GM18870 (cell line): ENCODE results near the gene ARVCF.

Experiments used
- ATAC-seq: cut with Tn5 transposase; IDR thresholded peaks from one replicate; pipeline ENCODE4 v1.9.1; 2021; ENCODE audit warnings: moderate library complexity; ENCODE audit not compliant: unreplicated experiment

The ARVCF gene

GRCh38 chr22:20016734-20017621 lies at the start of gene ARVCF:
TSS of gene ARVCF (minus strand) at chr22:20016823. CDS start at chr22:19990794, 26,029 bp downstream.
- no peak for ATAC-seq

- no peak for ATAC-seq
These were observed 49.4 kb upstream of the ARVCF start for GRCh38 chr22:20065896-20066616.

- ATAC-seq = no peak
These were observed 48.1 kb upstream of the ARVCF start for GRCh38 chr22:20064545-20065262.

DNA sequence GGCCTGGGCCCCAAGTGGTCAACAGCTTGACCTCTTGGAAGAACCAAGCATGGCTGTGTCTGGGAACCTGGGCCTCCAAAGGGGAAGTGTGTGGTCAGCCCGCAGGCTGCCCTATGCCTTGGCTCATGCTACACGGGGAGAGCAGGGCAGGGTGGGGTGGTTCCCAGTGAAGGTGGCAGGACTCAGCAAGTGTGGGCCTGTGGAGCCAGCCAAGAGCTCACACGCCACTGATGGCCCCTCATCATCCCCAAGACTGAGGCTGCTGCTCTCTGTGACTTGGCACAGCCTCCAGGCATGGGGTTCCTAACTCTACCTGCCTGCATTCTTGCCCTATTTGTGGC lies 47.5 kb upstream of the ARVCF start:
- ATAC-seq = no peak

GRCh38 chr22:20063271-20064139 lies 46.9 kb upstream of the ARVCF start:
- no peak for ATAC-seq

- ATAC-seq = no peak
These were observed 46.1 kb upstream of the ARVCF start for GRCh38 chr22:20062766-20063083.

GRCh38 chr22:20062043-20062765 lies 45.6 kb upstream of the ARVCF start:
- no peak for ATAC-seq

DNA sequence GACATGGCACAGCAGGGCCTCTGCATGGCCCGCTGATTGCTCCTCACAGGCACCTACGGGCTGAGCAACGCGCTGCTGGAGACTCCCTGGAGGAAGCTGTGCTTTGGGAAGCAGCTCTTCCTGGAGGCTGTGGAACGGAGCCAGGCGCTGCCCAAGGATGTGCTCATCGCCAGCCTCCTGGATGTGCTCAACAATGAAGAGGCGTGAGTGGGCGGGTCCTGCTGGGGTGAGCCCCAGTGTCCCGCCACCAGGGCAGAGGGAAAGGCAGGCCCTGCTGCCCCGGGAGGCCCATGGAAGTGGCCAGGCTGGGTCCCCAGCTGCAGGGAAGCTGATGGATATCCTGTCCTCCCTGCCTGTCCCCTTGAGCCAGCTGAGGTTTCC lies 44.8 kb upstream of the ARVCF start:
- no peak for ATAC-seq

GRCh38 chr22:20060700-20061480 lies 44.3 kb upstream of the ARVCF start:
- ATAC-seq = no peak

GRCh38 chr22:20058989-20059770 lies 42.6 kb upstream of the ARVCF start:
- ATAC-seq = no peak

DNA sequence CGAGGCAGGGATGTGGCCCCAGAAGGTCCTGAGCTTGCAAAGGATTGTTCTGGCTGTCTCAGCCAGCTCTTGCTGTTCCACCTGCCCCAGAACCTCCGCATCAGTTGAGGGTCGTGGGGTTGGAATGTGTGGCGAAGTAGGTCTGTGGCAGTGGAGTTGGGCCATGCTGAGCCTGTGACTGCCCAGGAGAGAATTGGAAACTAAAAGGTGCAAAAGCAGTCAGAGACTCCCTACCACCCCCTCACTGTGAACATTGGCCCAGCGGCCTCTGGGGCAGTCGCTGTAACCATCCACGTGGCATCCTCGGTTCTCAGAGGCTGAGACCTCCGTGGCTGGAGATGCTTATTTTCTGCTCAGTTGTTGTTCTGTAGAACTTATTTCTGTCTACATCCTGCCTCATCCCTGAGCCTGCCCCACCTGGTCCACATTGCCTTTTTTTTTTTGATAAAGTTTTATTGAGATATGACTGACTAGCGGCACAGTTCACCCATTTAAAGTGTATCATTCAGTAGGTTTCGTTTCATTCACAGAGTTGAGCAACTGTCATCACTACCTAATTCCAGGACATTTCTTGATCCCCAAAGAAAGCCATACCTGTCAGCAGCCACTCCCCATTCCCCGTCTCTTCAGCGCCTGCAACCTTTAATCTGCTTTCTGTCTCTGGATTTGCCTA lies 41.1 kb upstream of the ARVCF start:
- ATAC-seq = no peak

DNA sequence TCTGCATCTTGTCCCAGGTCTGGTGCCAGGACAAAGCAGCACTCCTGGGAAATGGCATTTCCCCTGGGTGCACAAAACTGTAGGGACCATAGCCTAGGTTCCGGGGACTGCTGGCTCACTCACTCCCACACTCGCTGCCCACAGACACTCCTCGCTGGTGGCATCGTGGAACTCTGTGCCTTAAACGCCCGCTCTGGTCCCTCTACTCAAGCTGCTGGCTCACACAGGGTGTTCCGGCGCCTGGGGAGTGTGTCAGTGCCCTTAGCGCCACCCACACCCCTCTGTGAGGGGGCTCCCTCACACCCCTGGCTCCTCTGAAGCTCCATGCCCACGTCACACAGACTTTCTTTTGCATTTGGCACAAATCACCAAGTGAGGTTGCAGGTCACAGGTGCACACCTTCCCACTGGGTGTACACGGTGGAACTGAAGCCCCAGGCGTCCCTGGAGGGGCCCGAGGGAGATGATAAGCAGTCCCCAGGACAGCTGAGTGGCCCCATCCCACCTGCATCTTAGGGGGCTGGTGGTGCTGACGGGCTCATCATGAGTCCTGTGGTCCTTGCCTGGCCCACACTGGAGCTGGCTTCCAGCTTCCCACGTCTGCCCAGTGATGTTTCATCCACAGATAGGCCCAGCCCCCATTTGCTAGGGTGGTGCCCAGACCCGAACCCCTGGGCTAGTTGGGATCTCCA lies 40.2 kb upstream of the ARVCF start:
- no peak for ATAC-seq

GRCh38 chr22:20056161-20056560 lies 39.5 kb upstream of the ARVCF start:
- no peak for ATAC-seq

DNA sequence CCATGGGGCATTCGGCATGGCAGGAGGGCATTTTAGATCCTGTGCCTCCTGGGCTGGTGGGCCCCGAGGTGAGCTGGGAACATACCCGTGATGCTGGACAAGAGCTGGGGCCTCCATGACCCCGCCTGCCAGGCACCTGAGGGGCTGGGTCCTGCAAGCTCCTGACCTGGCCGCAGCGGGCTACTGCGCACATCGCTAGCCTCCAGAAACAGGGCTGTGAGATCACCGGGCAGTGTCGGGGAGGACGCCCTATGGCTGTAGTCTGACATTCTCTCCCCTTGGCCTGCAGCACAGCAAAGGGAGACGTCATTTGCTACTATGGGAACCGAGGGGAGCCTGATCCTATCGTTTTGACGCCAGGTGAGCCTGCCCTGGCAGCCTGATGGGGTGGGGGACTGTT lies 39.0 kb upstream of the ARVCF start:
- ATAC-seq = no peak

GRCh38 chr22:20055144-20055543 lies 38.5 kb upstream of the ARVCF start:
- ATAC-seq = no peak

DNA sequence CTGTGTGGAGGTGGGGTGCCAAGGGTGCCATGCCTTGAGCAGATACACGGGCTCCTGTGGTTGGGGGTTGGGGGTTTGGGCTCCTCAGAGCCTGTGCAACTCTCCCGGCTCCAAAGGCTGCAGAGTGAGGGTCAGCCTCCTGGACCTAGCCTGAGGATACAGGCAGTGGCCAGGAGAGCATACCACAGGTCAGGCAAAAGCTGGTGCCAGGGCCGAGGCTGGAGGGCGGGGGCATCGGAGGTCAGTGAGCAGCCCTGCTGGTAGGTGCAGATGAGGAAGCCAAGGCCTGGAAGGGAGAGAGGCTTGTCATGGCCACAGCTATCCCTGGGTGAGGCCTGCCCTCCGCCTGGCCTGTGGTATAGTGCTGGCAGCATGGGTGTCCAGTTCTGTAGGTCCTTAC lies 37.9 kb upstream of the ARVCF start:
- no peak for ATAC-seq

DNA sequence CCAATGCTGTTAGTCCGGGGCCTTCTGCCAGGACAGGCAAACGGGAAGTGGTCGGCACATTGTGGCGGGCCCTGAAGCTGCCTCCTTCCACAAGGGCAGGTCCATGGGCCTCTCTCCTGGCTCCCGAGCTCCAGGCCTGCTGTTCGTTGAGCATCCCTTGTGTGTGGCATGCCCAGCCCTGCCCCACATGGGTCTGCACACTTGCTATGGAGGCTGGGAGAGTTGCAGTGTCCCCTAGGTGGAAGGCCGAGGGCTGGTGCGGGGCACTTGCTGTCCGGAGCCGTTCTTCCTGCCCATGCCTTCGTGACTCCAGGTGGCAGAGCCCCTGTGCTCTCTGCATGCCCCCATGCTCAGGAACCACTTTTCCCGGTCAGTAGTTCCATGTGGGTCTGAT lies 37.4 kb upstream of the ARVCF start:
- ATAC-seq = no peak
